NT2/D1 (cell line): ENCODE measurements around the gene TMCO4.
A peak's percentile ranks its signal among the peaks of the same experiment; 100 is the strongest.
"Not testable (repeated sequence)": the region's sequence is repeated elsewhere in the genome, so short reads cannot be mapped to it uniquely, and the experiment has no call there.

Experiments used
- DNase-seq: peaks from one replicate; pipeline ENCODE4 v3.0.0-alpha.2; 2011; ENCODE audit warnings: low read depth, low spot score
- H3K27me3 ChIP-seq: 2 replicates; pipeline ENCODE4 v1.6.0; 2011; ENCODE audit warnings: mild to moderate bottlenecking; ENCODE audit not compliant: insufficient read length, insufficient read depth
- H3K36me3 ChIP-seq: 2 replicates; pipeline ENCODE4 v1.6.1; 2011; ENCODE audit warnings: mild to moderate bottlenecking, low read length, mixed read lengths; ENCODE audit not compliant: insufficient read depth, insufficient read length
- H3K4me1 ChIP-seq: 2 replicates; pipeline ENCODE4 v1.5.1; 2011; ENCODE audit not compliant: insufficient read depth, insufficient read length
- H3K4me3 ChIP-seq: 2 replicates; pipeline ENCODE4 v1.5.1; 2011; ENCODE audit warnings: low read depth; ENCODE audit not compliant: insufficient read length
- H3K9ac ChIP-seq: 2 replicates; pipeline ENCODE4 v1.6.0; 2011; ENCODE audit warnings: low read depth; ENCODE audit not compliant: insufficient read length
- H3K9me3 ChIP-seq: 2 replicates; pipeline ENCODE4 v1.5.1; 2011; ENCODE audit warnings: mild to moderate bottlenecking, low read length; ENCODE audit not compliant: insufficient read depth
- SUZ12 ChIP-seq: IDR thresholded peaks from 2 replicates; pipeline ENCODE4 v1.6.1; 2011; ENCODE audit not compliant: insufficient read length, insufficient read depth; ENCODE audit errors: extremely low read depth
- YY1 ChIP-seq: IDR thresholded peaks from 2 replicates; pipeline ENCODE4 v1.6.1; 2011; ENCODE audit not compliant: insufficient read length, insufficient read depth
- ZNF274 ChIP-seq: IDR thresholded peaks from 2 replicates; pipeline ENCODE4 v1.6.1; 2011; ENCODE audit warnings: mild to moderate bottlenecking, low read depth, low read length

Gene TMCO4

DNA sequence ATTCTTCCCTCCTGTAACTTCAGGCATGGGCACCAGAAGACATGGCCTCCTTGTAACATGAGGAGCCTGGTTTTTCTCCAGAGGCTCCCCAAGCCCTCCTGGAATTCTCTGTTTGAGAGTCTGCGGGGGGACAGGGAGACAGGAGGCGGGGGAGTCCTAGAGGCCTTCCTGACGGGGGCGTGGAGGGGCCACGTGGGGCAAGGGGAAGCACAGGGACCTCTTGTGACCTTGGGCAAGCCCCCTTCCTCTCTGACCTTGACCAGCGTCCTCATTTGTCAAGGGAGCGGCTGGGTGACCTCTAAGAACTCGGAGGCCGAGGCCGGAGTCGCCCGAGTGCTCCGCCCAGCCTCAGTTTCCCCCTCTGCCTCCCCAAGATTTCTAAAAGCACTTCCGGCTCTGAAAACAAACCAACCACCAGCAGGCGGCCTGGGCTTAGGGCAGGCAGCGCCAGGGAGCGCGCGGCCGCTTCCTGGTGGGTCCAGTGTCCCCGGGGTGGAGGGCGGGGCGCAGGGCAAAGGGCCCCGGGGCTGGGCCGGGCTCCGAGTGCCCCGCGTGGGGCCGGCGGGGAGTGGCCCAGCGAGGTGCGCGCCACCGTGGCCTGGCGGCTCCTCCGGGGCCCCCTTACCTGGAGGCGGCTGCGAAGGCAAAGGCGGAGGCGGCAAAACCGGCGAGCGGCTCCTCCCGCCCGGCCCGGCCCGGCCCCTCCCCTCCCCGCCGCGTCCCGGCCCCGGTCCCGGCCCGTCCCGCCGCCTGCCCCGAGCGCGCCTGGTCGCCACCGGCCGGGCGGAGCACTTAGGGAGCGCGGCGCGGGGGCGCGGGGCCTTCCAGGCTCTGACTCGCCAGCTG lies at the start of gene TMCO4:
Gene TMCO4 (minus strand): TSS at position 687 of the 846 bp plus-strand sequence. CDS start 19,158 bp downstream, outside the sequence.
- H3K4me3 ChIP-seq: peak within 1 kb of the TSS; percentile 36
- H3K9ac ChIP-seq: peak within 1 kb of the TSS; percentile 51
- H3K27me3 ChIP-seq: peaks cover 16% of the 10 kb centered on the region
- H3K4me1 ChIP-seq: peaks cover 11% of the 10 kb centered on the region
- no peak for DNase-seq
- H3K9me3 ChIP-seq: no peaks in the 10 kb centered on the region
- TF ChIP-seq YY1 (no peak), SUZ12 (no peak), ZNF274 (no peak)
- H3K36me3 ChIP-seq: no peaks in the 10 kb centered on the region

GRCh38 chr1:19849307-19849706 lies 49.6 kb upstream of the TMCO4 start:
- H3K27me3 ChIP-seq, DNase-seq, H3K36me3 ChIP-seq, H3K9me3 ChIP-seq, H3K4me1 ChIP-seq, H3K4me3 ChIP-seq, H3K9ac ChIP-seq: not testable (repeated sequence)

- H3K27me3 ChIP-seq, H3K9me3 ChIP-seq, DNase-seq, H3K9ac ChIP-seq, H3K4me1 ChIP-seq, H3K4me3 ChIP-seq, H3K36me3 ChIP-seq: not testable (repeated sequence)
These were observed 47.6 kb upstream of the TMCO4 start for GRCh38 chr1:19847334-19847733.

- DNase-seq: no peak
- no peaks in the 10 kb centered on the region for H3K4me1 ChIP-seq
- no peak overlapping the region for H3K4me3 ChIP-seq
- no peaks in the 10 kb centered on the region for H3K9me3 ChIP-seq
- H3K9ac ChIP-seq: no peak overlapping the region
- TF ChIP-seq YY1 (no peak), SUZ12 (no peak), ZNF274 (no peak)
- no peaks in the 10 kb centered on the region for H3K27me3 ChIP-seq
- H3K36me3 ChIP-seq: no peaks in the 10 kb centered on the region
These were observed 46.6 kb upstream of the TMCO4 start for GRCh38 chr1:19846338-19846737.

DNA sequence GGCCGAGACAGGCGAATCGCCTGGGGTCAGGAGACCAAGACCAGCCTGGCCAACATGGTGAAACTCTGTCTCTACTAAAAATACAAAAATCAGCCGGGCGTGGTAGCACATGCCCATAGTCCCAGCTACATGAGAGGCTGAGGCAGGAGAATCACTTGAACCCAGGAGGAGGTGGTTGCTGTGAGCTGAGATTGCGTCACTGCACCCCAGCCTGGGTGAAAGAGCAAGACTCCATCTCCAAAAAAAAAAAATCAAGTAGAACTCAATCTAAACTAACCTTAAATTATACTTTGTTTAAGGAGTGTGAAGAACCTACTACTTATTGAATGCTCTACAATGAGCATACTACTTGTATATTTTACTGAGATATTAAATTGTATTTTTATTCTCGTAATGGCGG lies 45.8 kb upstream of the TMCO4 start:
- Histone ChIP-seq H3K27me3 (no peaks in the 10 kb centered on the region), H3K4me3 (no peak overlapping the region), H3K36me3 (no peaks in the 10 kb centered on the region), H3K9me3 (no peaks in the 10 kb centered on the region), H3K4me1 (no peaks in the 10 kb centered on the region), H3K9ac (no peak overlapping the region)
- DNase-seq: no peak
- TF ChIP-seq SUZ12: no peak
- no peak for TF ChIP-seq YY1
- TF ChIP-seq ZNF274: no peak

GRCh38 chr1:19844731-19845495 lies 45.2 kb upstream of the TMCO4 start:
- TF ChIP-seq SUZ12 (no peak), YY1 (no peak), ZNF274 (no peak)
- Histone ChIP-seq H3K27me3 (no peaks in the 10 kb centered on the region), H3K4me1 (no peaks in the 10 kb centered on the region), H3K4me3 (no peak overlapping the region), H3K9me3 (no peaks in the 10 kb centered on the region), H3K9ac (no peak overlapping the region), H3K36me3 (no peaks in the 10 kb centered on the region)
- DNase-seq: no peak

GRCh38 chr1:19840228-19840627 lies 40.5 kb upstream of the TMCO4 start:
- Histone ChIP-seq H3K36me3 (no peaks in the 10 kb centered on the region), H3K4me3 (no peak overlapping the region), H3K27me3 (no peaks in the 10 kb centered on the region), H3K4me1 (no peaks in the 10 kb centered on the region), H3K9ac (no peak overlapping the region), H3K9me3 (no peaks in the 10 kb centered on the region)
- TF ChIP-seq ZNF274: no peak
- no peak for TF ChIP-seq YY1
- no peak for TF ChIP-seq SUZ12
- DNase-seq: no peak
